Left ventricle myocardium inferior (tissue), 1 donor: ENCODE data around the gene ICAM5. TPM values are rescaled to one million over a fixed set of nuclear protein-coding genes. Genes with fewer than 3 reads are reported as not detected.
"Not testable (repeated sequence)": the region's sequence is repeated elsewhere in the genome, so short reads cannot be mapped to it uniquely, and the experiment has no call there.

Source experiments
- DNase-seq: peaks from one replicate; pipeline ENCODE4 v3.0.0-alpha.2; 2020
- H3K27ac ChIP-seq: fragments of 200-600 bp; replicated peaks from 2 replicates; pipeline ENCODE4 v1.8.0; 2021
- H3K27me3 ChIP-seq: fragments of 200-600 bp; 2 replicates; pipeline ENCODE4 v1.8.0; 2021; ENCODE audit warnings: low read depth
- H3K36me3 ChIP-seq: fragments of 200-600 bp; 2 replicates; pipeline ENCODE4 v1.8.0; 2021
- H3K4me1 ChIP-seq: fragments of 200-600 bp; 2 replicates; pipeline ENCODE4 v1.8.0; 2021
- H3K4me3 ChIP-seq: fragments of 200-600 bp; 2 replicates; pipeline ENCODE4 v1.8.0; 2021; ENCODE audit warnings: mild to moderate bottlenecking, moderate library complexity
- H3K9me3 ChIP-seq: fragments of 200-600 bp; replicated peaks from 2 replicates; pipeline ENCODE4 v1.8.0; 2021
- intact Hi-C: fragments of 100-400 bp; cut with micrococcal nuclease; formaldehyde crosslinking; loops from one replicate; pipeline ENCODE4 v1.11.0; 2022
- long read RNA-seq: library from polyadenylated mRNA; unstranded; transcript quantifications from one replicate; pipeline ENCODE4 v2.0.0, GENCODE V29; 2021
- total RNA-seq: library from RNA; stranded (reverse); fragmentation: NEBNext Ultra II Directional; extraction: Animal tissue kit (Norgen Biotek cat#: 25700); gene quantifications from one replicate; pipeline ENCODE4 v1.2.1, GENCODE V29; 2021
- TF ChIP-seq, protein P1 (sequence below): fragments of 200-600 bp; IDR thresholded peaks from 2 replicates; pipeline ENCODE4 v1.8.0; 2021; ENCODE audit warnings: antibody characterized with exemption, mild to moderate bottlenecking, borderline replicate concordance
- donor health status: DM: no; HTN: yes; CAD: no; lungs with severe emphysema.

The ICAM5 gene
- 0.49 TPM for total RNA-seq
- long read RNA-seq, result 0 reads

DNA sequence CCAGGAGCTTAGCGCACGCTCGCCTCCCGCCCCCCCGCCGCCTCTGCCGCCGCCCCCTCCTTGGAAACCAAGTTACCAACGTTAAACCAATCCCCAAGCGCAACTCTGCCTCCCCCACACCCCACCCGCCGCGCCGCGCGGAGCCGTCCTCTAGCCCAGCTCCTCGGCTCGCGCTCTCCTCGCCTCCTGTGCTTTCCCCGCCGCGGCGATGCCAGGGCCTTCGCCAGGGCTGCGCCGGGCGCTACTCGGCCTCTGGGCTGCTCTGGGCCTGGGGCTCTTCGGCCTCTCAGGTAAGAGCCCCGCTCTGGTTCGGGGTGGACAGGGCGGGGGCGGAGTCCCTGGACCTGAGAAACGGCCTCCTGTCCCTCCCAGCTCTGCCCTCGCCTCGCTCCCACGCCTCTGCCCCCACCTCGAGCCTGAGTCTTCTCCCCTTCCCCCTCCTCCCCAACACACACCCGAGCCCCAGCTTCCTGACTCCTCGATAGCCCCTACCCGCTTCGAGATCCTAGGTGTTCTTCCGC is at the start of gene ICAM5:
TSS of gene ICAM5 (plus strand) at position 117 of the 521 bp plus-strand sequence. CDS start at position 209, 92 bp downstream.
- Histone ChIP-seq H3K27me3 (peaks cover 82% of the 10 kb centered on the region), H3K4me3 (peak within 1 kb of the TSS; percentile 67), H3K36me3 (peaks cover 9% of the 10 kb centered on the region), H3K9me3 (no peaks in the 10 kb centered on the region), H3K27ac (no peak within 1 kb of the TSS), H3K4me1 (peaks cover 84% of the 10 kb centered on the region)
- no peak for DNase-seq
- TF ChIP-seq, protein P1, sequence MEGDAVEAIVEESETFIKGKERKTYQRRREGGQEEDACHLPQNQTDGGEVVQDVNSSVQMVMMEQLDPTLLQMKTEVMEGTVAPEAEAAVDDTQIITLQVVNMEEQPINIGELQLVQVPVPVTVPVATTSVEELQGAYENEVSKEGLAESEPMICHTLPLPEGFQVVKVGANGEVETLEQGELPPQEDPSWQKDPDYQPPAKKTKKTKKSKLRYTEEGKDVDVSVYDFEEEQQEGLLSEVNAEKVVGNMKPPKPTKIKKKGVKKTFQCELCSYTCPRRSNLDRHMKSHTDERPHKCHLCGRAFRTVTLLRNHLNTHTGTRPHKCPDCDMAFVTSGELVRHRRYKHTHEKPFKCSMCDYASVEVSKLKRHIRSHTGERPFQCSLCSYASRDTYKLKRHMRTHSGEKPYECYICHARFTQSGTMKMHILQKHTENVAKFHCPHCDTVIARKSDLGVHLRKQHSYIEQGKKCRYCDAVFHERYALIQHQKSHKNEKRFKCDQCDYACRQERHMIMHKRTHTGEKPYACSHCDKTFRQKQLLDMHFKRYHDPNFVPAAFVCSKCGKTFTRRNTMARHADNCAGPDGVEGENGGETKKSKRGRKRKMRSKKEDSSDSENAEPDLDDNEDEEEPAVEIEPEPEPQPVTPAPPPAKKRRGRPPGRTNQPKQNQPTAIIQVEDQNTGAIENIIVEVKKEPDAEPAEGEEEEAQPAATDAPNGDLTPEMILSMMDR, result no peak
- intact Hi-C loops, result no loop called here

DNA sequence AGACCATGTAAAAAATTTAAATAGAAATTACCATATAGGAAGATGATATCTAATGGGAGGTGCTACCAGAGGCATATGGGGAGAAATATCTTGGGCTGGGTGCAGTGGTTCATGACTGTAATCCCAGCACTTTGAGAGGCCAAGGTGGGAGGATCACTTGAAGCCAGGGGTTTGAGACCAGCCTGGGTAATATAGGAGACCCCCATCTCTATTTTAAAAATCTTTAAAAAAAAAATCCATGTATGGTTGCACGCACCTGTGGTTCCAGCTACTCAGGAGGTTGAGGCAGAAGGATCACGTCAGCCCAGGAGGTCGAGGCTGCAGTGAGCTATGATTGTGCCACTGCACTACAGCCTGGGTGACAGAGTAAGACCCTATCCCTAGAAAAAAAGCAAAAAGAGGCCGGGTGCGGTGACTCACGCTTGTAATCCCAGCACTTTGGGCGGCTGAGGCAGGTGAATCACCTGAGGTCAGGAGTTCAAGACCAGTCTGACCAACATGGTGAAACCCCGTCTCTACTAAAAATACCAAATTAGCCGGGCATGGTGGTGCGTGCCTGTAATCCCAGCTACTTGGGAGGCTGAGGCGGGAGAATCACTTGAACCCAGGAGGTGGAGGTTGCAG is 47.8 kb upstream of the ICAM5 start:
- intact Hi-C loops, DNase-seq, H3K27ac ChIP-seq, H3K27me3 ChIP-seq, H3K4me3 ChIP-seq, H3K4me1 ChIP-seq, H3K36me3 ChIP-seq, H3K9me3 ChIP-seq: not testable (repeated sequence)

GRCh38 chr19:10243606-10244005 is 46.1 kb upstream of the ICAM5 start:
- H3K4me1 ChIP-seq, result no peaks in the 10 kb centered on the region
- no peaks in the 10 kb centered on the region for H3K36me3 ChIP-seq
- H3K27me3 ChIP-seq, result no peaks in the 10 kb centered on the region
- TF ChIP-seq, protein P1, result no peak
- intact Hi-C loops, result no loop called here
- no peak overlapping the region for H3K27ac ChIP-seq
- no peak overlapping the region for H3K4me3 ChIP-seq
- DNase-seq, result no peak
- H3K9me3 ChIP-seq, result no peaks in the 10 kb centered on the region

DNA sequence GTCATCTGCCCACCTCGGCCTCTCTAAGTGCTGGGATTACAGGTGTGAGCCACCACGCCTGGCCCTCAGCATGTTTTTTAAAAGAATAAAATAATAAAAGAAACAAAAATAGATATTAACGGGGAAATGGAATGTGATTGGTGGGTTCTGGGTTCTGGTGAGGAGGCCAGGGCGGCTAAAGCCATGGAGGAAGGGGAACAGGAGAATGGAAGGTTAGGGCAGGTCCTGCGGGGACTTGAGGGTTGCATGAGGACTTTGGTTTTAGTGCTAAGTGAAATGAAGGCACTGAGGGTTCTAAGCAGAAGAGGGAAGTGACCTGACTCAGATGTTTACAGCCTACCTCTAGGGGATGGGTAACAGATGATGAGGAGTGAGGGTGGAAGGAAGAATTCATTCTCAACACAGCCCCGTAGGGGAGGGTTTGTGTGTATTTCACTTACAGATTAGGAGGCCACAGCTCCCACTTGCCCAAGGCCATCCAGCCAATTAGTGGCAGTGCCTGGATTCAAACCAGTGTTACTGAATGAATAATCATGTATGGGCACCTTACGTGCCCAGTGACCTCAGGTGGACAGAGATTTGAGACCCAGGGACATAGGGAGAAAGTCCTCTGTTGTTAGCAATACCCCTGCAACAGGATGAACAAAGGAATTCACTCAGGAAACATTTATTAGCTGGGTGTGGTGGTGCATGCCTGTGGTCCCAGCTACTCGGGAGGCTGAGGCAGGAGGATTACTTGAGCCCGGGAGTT is 44.4 kb upstream of the ICAM5 start:
- H3K4me1 ChIP-seq, result peaks cover 7% of the 10 kb centered on the region
- intact Hi-C loops, result no loop called here
- H3K9me3 ChIP-seq, result no peaks in the 10 kb centered on the region
- H3K36me3 ChIP-seq, result no peaks in the 10 kb centered on the region
- DNase-seq, result no peak
- H3K4me3 ChIP-seq, result no peak overlapping the region
- H3K27me3 ChIP-seq, result no peaks in the 10 kb centered on the region
- TF ChIP-seq, protein P1, result no peak
- no peak overlapping the region for H3K27ac ChIP-seq

GRCh38 chr19:10246511-10246910 is 43.2 kb upstream of the ICAM5 start:
- TF ChIP-seq, protein P1, result no peak

More at GRCh38 chr19:10246511-10246910, 43.2 kb upstream of the ICAM5 start:
- Histone ChIP-seq H3K36me3 (no peaks in the 10 kb centered on the region), H3K4me1 (peaks cover 18% of the 10 kb centered on the region), H3K9me3 (no peaks in the 10 kb centered on the region), H3K4me3 (no peak overlapping the region), H3K27me3 (no peaks in the 10 kb centered on the region), H3K27ac (no peak overlapping the region)
- DNase-seq, result no peak
- intact Hi-C loops, result no loop called here
